ENCODE measurements around the gene OR52A1. TPM values are rescaled to one million over a fixed set of nuclear protein-coding genes. Genes with fewer than 3 reads are reported as not detected.

Gene OR52A1
- not detected in 2 replicates for total RNA-seq (ENCODE audit: low replicate concordance)

GRCh38 chr11:5154657-5155056, at the start of gene OR52A1:
Gene OR52A1, minus strand, starts transcription at chr11:5154757. Its CDS starts 2,388 bp downstream, at chr11:5152369.
- DNase-seq (ENCODE audit: low read depth), result no peak
- no peak for TF ChIP-seq CTCF (IDR thresholded peaks at IDR 0.05; ENCODE audit: insufficient read depth, low read length)
- no peak within 1 kb of the TSS for H3K4me3 ChIP-seq (ENCODE audit: low read depth, low read length)

- no peak for DNase-seq (ENCODE audit: low read depth)
- no peak overlapping the region for H3K4me3 ChIP-seq (ENCODE audit: low read depth, low read length)
- TF ChIP-seq CTCF (IDR thresholded peaks at IDR 0.05; ENCODE audit: insufficient read depth, low read length), result no peak
Measured at GRCh38 chr11:5203366-5203765, 48.8 kb upstream of the OR52A1 start.

GRCh38 chr11:5200582-5200981, 46.0 kb upstream of the OR52A1 start, which contains the start of gene OR51V1:
Gene OR51V1, minus strand, starts transcription at chr11:5200682. Its CDS starts 0 bp downstream, at chr11:5200682.
- TF ChIP-seq CTCF (IDR thresholded peaks at IDR 0.05; ENCODE audit: insufficient read depth, low read length), result no peak
- no peak within 1 kb of the TSS for H3K4me3 ChIP-seq (ENCODE audit: low read depth, low read length)

GRCh38 chr11:5198285-5198684, 43.7 kb upstream of the OR52A1 start:
- DNase-seq (ENCODE audit: low read depth), result no peak
- H3K4me3 ChIP-seq (ENCODE audit: low read depth, low read length), result no peak overlapping the region
- no peak for TF ChIP-seq CTCF (IDR thresholded peaks at IDR 0.05; ENCODE audit: insufficient read depth, low read length)

More at GRCh38 chr11:5200582-5200981, 46.0 kb upstream of the OR52A1 start, which contains the start of gene OR51V1:
- no peak for DNase-seq (ENCODE audit: low read depth)

GRCh38 chr11:5197536-5197935, 43.0 kb upstream of the OR52A1 start:
- no peak overlapping the region for H3K4me3 ChIP-seq (ENCODE audit: low read depth, low read length)
- DNase-seq (ENCODE audit: low read depth), result no peak
- TF ChIP-seq CTCF (IDR thresholded peaks at IDR 0.05; ENCODE audit: insufficient read depth, low read length), result no peak

- no peak for TF ChIP-seq CTCF (IDR thresholded peaks at IDR 0.05; ENCODE audit: insufficient read depth, low read length)
- H3K4me3 ChIP-seq (ENCODE audit: low read depth, low read length), result no peak overlapping the region
- DNase-seq (ENCODE audit: low read depth), result no peak
Measured at GRCh38 chr11:5196731-5197130, 42.2 kb upstream of the OR52A1 start.

GRCh38 chr11:5196067-5196466, 41.5 kb upstream of the OR52A1 start:
- no peak for TF ChIP-seq CTCF (IDR thresholded peaks at IDR 0.05; ENCODE audit: insufficient read depth, low read length)
- no peak overlapping the region for H3K4me3 ChIP-seq (ENCODE audit: low read depth, low read length)
- no peak for DNase-seq (ENCODE audit: low read depth)
